Lung microvascular endothelial cell (primary cell): ENCODE results near the gene TSPYL4. TPM values are rescaled to one million over a fixed set of nuclear protein-coding genes. Genes with fewer than 3 reads are reported as not detected.

Experiments used
- DNase-seq, 2 donors: peaks; one replicate each; pipeline versions ENCODE4 v3.0.0 to v3.0.0-alpha.2; 2010; ENCODE audit warnings: low read depth in 2 of 2
- total RNA-seq: library from RNA; depleted of rRNA; stranded (reverse); fragments of >200 nt; gene quantifications from 2 replicates; pipeline ENCODE4 v1.2.1, GENCODE V29; 2014

The TSPYL4 gene
- total RNA-seq, 1 donor from 2014 or later = 6.7 TPM

DNA sequence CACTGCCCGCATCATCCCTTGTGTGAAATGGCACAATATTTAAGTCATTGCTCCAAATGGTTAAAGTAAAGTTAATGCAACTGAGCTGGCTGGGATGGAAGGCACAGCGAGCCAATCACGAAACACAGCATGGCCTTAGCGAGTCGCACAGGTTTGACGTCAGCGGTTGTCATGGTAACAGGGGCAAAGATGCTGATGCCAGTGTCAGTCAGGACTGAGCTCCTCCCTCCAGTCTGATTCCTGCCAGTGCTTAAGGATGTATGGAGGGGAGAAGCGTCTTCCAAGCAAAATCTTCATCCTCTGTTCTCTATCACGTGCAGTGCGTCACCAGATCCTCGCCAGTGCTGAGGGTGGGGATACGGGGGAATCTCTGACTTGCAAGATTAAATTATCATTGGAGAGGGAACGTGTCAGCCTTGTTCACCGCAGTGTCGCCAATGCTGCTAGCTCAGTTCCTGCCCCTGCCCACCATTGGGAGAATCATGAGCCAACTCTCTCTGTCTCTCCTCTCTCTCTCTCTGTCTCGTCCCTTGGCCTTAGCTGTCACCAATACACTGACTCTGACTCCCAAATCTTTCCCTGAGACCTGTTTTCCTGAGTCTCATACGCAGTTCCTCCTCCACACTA is 24.5 kb downstream of the TSPYL4 start:
- peak; percentile 64 to 66 for DNase-seq

DNA sequence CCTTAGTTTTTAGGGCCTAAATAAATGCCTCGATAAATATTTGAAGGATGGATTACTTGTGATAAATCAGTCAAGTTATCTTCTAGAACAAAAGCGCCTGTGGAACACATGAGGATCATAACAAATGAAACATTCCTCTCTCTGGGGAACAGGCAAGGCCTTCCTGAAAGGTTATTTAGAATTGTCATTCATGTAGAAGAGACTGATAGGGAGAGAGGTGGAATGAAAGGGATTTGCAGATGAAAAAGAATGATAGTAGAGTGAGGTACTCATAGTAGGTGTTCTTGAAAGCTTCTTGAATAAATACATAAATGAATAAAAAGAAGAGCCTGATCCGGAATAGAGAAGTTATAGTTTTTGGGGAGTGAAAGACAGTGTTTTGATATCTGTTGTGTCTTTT is 30.5 kb downstream of the TSPYL4 start:
- no peak for DNase-seq

DNA sequence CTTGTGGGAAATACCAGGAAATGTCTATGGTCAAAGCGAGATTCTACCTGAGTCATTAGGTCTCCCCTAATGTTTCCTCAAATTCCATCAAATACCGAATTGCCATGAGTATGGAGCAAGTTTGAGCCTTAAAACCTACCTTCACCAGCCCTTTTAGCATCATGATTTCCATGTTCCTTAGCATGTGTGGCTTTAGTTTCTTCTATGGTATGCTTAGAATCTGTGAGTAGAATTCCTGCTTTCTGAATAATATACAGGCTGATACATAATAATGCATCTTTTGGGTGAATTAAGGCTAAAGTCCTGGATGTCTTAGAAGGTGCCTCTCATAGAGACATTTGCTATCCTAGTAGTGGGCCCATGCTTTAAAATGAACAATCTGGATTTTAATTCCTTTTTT is 32.0 kb downstream of the TSPYL4 start:
- no peak for DNase-seq

DNA sequence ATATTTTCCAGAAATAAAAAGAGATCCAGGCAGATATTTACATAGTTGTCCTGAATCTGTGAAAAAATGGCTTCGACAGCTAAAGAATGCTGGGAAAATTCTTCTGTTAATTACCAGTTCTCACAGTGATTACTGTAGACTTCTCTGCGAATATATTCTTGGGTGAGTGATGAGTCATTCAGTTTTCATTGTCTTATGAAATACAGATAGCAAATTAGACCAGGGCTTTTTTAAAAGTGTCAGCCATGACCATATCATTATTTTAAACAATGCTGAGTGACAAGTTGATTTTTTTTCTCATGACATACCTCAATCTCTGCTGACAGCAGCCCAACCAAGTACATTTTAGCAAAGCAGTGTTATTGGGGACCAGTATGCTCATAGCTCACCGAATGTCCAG is 32.8 kb downstream of the TSPYL4 start:
- peak; percentile 8 to 55 for DNase-seq

DNA sequence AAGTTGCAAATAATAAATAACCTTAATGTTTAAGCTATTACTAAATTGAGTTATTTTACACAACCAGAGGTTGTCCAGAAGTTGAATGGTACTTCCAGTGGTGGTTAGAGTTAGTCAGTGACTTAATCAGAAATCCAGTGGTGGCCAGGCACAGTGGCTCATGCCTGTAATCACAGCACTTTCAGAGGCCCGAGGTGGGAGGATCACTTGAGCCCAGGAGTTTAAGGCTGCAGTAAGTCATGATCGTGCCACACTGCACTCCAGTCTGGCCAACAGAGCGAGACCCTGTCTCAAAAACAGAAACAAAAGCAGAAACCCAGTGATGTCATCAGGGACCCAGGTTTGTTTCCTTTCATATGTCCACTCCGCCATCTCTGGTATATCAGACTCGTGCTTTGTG is 35.0 kb downstream of the TSPYL4 start:
- DNase-seq = no peak

DNA sequence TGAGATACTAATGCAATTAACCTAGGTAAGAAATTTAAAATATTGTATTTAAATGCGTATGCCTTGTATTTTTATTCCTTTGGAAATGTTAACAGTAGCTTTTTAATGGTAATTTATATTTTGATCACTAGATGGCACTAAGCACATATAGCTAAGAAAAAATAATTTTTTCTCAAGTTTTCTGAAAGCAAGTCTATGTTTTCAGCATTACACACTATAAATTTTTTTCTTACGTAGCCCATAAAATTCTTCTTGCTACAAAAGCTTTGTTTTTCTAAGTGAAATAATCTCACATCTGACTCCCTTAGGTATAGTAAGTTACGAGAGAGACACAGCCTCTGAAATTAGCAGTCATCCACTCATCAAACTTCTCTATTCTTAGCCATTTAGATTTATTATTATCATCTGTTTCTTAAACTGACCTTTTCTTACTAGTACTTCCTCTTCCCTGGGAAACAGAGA is 35.7 kb downstream of the TSPYL4 start:
- DNase-seq = peak; percentile 16 to 21

DNA sequence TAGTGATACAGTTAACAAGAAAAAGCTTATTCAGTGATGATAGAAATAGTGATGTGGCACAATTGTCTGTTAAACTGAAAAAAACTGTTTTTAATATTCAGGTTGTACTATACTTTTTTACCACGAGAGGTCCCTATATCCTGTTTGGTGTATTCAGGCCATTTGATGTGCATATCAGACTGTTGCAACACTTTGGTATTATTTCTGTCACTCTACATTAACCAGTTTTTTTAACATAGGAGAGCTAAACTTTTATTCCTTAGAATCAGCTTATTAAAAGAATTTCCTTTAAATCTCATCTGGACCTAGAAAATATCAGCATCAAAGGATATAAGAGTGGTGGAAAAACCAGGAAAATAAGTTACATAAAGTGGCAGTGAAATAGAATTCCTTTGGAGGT is 36.8 kb downstream of the TSPYL4 start:
- peak; percentile 38 to 64 for DNase-seq

DNA sequence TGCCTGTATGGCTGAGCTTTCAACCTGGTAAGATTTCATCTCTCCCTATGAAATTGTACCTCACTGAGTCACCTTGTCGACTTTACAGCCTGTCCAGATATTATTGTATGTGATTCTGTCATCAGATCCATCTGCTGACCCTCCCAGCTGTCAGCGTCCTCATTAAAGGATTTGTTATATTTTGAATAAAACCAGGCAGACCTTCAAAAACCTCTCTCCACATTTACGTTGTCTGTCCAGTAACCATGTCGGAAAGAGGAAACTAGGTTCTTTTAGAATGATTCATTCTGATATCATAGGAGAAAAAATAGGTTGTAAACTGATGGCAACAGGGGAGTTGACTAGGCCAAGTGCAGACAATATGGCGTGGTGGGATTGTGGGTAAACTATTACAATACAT is 38.5 kb downstream of the TSPYL4 start:
- DNase-seq = peak in 1 of 2 donors; percentile 41

DNA sequence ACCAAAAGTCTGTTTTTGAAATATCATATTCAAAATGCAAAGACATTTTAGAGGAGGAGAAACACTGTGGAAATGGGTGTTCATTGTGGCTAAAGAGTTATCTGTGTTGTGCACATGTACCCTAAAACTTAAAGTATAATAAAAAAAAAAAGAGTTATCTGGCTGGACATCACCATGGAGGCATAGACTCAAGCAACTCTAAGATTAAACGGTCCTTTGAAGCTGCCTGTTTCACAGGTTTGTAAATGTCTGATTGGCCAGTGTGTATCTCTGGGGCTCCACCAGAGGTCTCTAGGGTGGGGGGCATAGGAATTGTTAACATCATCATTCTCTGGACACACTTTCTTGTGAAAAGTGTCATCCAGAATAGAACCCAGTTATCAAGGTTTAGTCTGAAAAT is 39.2 kb downstream of the TSPYL4 start:
- no peak for DNase-seq

DNA sequence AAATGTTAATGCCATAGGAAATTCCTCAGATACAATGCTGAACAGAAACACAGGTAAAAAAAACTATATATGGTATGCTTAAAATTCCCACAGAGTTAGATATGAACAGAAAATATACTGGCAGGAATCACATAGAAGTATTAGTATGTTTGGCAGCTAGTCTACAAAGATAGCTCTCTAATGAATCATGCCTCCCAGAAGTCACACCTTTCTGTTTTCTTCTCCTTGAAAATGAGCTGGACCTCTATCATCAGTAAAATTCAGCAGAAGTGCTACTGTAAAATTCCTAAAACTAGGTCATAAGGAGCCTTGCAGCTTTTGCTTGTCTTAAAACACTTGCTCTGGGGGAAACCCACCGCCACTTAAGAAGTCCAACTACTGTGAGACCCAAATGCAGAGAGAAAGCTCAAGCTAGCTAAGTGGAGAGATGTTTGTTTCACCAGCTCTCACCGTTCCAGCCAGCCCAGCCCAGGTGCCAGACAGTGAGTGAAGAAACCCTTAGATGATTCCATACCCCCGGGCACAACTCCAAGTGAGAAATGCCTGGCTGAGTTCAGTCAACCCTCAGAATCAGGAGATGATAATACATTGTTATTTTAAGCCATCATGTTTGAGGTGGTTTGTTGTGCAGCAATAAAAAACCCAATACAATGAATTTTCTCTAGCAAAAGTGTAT is 43.0 kb downstream of the TSPYL4 start:
- peak; percentile 1 to 5 for DNase-seq

DNA sequence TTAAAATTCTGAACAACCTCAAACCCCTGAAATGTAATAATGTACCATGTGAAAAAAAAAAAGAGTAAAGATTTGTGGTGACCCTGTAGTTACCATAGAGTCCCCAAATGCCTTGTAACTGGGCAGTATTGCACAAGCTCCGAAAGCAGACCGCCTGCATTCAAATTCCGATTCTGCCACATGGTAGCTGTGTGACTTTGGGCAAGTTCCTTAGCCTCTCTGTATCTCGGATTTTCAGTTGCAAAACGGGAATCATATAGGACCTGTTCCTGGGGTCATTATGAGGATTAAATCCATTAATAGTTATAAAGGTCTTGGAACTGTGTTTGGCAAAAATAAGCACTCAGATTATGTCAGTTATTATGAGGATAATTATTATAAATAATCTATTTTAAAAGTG is 43.6 kb downstream of the TSPYL4 start:
- DNase-seq = no peak

DNA sequence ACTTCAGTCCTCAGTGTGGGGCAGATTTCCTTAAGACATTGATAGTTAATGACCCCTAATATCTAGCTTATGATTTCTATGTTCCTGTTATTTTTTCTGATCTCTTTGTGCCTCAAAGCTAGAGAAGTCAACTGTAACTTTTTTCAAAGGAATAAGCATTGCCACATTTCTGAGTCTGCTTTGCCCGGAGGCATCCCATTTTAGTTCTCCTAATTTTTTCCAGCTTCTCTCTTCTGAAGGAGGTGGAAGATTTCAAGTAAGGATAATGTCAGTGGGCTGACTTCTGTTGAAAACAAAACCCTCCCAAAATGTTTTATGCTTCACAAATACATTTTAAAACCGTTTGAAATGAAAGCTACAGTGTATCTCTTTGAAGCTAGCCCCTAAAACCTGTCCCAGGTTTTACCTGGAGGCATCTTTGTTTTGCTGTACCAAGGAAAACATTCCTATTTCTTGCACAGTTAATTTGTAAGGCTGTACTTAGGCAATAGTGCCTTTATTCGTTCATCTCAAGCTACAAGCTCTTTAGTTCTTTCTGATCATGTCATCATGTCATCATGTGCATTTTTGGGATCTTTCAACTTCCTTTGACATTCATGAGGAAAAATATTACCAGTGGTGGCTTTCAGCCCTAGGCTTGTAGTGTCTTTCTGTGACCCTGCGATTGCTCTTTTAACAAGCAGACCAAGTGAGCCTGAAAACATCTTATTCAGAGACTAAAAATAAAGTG is 45.7 kb downstream of the TSPYL4 start:
- DNase-seq = no peak

DNA sequence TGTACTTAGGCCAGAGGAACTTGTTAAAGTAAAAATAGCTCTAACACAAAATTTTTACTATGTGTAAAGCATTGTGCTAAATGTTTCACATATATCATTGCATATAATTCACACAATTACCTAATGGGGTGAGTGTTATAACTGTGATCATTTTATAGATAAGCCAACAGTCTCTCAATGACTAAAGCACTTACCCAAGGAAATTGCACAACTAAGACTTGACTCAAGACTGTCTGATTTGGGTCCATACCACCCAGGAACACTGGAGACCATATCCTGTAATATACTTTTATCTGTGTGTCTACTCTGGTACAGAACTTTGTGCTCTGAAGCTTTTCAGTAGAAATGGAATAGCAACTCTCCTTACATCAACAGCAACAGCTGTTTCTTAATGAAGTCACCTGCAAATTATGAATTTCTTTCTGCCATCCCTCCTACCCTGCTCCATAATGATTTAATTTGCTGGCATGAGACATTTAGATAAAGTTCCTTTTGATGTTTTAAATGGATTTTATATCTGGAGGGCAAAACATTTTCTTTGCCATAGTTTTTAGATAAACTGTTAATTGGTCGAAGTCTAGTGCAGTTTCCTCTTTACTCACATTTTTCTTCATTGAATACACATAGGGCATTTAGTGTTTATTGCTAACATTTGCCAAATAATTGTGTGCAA is 47.5 kb downstream of the TSPYL4 start:
- no peak for DNase-seq

DNA sequence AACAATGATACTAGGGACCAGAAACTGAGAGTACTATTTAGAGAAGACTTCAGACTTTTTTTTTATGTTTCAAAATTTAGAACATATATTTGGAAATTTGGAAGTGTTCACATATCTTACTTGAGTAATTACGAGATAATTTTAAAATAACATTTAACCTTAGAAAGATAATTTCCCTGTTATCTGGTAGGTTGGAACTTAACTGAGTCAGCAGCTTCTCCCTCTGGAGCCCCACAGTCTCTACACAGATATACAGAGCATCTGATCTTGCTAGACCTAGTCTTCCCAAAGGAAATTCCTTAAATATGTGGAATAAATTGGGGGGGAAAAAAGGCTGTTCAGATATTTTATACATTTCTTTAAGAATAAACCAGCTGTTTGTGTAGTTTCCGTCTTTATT is 48.6 kb downstream of the TSPYL4 start:
- DNase-seq = no peak

DNA sequence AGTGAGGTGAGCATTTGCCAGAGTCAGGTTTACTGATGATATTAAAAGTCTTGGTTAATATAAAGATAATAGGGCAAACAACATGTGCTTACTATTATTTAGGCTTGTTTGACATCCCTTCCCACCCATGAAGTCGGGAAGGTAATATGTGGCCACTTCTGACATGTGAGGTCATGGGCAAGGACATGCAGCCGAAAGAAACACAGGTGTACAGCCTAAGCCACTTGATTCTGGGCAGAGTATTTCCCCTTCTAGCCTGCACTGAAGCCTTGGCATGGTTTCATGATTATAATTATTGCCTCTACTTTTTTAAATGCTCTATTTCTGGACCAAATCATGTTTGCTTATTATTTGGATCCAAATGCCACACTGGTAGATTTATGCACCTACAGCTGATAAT is 52.3 kb downstream of the TSPYL4 start:
- DNase-seq = no peak

DNA sequence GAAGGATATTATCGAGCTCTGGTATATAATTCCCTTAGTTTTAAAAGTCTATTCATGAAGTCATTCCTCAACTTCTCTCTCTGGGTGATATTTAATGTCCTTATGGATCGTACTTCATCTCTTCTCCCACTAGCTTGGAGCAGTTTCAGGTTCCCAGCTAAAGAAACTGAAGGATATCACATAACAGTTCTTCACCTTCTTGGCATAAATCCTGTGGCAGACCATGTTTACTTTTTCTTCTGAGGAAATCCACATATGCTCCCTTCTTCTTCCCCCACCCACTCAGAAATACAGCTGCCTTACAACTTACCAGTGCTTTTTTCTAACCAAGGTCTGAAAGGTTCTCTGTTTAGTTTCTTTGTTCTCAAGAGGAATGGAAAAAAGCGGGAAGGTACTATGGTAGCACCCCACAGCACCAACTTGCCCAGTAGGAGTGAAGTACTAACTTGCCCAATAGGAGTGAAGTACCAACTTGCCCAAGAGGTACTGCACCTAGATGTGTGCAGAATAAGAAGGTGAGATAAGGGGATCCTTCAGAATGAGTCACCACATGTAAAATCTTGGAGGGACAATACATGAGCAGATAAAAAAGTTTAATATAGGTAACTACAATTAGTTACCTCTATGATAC is 53.1 kb downstream of the TSPYL4 start:
- DNase-seq = no peak

Other genes starting within 250 kb of the TSPYL4 start
- under 0.01 TPM in 2 replicates for gene FRK, start 193.2 kb downstream of the TSPYL4 start, total RNA-seq
- 2.6 and 3.0 TPM in 2 replicates for gene NT5DC1, start 153.2 kb downstream of the TSPYL4 start, total RNA-seq
- not detected in 2 replicates for gene COL10A1, start 127.9 kb downstream of the TSPYL4 start, total RNA-seq
- 51.9 and 61.9 TPM in 2 replicates for gene TSPYL1, start 25.9 kb upstream of the TSPYL4 start, total RNA-seq
- 5.6 and 8.7 TPM in 2 replicates for gene DSE, start 116.9 kb upstream of the TSPYL4 start, total RNA-seq
- gene CALHM6, start 207.3 kb upstream of the TSPYL4 start, total RNA-seq = 1.1 and 2.6 TPM in 2 replicates